ENCODE measurements around the gene RAB27B.
"Not testable (repeated sequence)": the region's sequence is repeated elsewhere in the genome, so short reads cannot be mapped to it uniquely, and the experiment has no call there.

RAB27B gene

DNA sequence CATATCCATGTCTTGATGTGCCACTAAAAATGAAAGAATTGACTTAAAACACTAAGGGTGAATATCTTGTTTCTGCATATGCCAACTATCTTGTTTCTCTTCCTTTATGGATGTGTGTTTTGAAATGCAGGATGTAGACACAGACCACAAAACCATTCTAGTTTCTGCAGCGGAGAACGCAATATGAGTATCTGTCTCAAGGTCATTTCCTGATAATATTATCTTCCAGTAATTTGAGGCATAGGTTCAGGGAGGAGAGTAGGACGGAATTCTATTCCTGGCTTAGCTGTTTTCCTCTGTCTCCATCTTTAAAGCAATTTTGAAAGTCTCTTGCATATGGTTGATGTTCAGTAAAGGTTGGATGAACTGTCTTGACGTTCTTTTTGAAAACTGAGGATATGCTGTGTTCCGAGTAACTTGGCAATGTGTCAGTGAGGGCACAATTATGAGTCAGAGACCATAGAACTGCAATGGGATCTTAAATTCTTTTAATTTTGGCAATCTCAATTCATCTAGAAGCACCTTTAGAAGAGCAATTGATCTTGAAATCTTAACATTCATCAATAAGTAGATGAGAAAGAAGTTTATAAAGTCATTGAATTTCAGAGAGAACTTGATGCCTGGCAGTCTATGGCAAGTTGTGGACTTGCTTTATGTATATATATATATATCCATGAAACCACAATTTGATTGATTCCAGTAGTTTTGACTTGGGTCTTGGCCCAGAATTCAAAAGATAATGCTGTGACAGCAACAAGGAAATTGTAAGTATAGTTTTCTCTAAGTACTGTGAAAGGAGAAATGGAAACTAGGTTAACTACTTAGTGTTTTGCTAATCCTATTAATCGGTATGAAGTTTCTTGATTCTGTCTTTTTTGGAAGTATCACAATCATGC lies 24.8 kb downstream of the RAB27B start:
- TF ChIP-seq, protein P1, sequence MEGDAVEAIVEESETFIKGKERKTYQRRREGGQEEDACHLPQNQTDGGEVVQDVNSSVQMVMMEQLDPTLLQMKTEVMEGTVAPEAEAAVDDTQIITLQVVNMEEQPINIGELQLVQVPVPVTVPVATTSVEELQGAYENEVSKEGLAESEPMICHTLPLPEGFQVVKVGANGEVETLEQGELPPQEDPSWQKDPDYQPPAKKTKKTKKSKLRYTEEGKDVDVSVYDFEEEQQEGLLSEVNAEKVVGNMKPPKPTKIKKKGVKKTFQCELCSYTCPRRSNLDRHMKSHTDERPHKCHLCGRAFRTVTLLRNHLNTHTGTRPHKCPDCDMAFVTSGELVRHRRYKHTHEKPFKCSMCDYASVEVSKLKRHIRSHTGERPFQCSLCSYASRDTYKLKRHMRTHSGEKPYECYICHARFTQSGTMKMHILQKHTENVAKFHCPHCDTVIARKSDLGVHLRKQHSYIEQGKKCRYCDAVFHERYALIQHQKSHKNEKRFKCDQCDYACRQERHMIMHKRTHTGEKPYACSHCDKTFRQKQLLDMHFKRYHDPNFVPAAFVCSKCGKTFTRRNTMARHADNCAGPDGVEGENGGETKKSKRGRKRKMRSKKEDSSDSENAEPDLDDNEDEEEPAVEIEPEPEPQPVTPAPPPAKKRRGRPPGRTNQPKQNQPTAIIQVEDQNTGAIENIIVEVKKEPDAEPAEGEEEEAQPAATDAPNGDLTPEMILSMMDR (conservative IDR thresholded peaks at IDR 0.05; ENCODE audit: low read depth, low read length), result no peak
- H4K20me1 ChIP-seq (ENCODE audit: insufficient read depth), result no peaks in the 10 kb centered on the region
- H3K4me2 ChIP-seq, result no peak overlapping the region
- H3K4me3 ChIP-seq (IDR thresholded peaks at IDR 0.05; ENCODE audit: insufficient read depth, low read depth, low read length), result no peak overlapping the region
- H3K4me1 ChIP-seq (ENCODE audit: low read depth, poor library complexity, severe bottlenecking), result no peaks in the 10 kb centered on the region
- H3K79me2 ChIP-seq (ENCODE audit: insufficient read depth, low read depth), result no peaks in the 10 kb centered on the region
- H3K9ac ChIP-seq, result no peak overlapping the region
- H2AFZ ChIP-seq (ENCODE audit: low read depth), result no peak overlapping the region
- no peaks in the 10 kb centered on the region for H3K27me3 ChIP-seq (ENCODE audit: insufficient read depth, low read depth)
- no peak overlapping the region for H3K27ac ChIP-seq
- H3K36me3 ChIP-seq (ENCODE audit: insufficient read depth), result no peaks in the 10 kb centered on the region

DNA sequence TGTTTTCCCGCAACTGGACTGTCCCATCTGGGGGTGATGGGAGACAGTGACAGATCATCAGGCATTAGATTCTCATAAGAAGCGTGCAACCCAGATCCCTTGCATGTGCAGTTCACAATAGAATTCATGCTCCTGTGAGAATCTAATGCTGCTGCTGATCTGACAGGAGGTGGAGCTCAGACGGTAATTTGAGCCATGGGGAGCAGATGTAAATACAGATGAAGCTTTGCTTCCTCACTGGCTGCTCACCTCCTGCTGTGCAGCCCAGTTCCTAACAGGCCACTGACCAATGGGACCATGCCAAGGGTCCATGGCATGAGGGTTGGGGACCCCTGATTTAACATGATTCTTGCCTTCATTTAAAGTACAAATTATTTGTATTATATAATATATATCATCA lies 26.8 kb downstream of the RAB27B start:
- not testable (repeated sequence) for H3K36me3 ChIP-seq (ENCODE audit: insufficient read depth); H2AFZ ChIP-seq (ENCODE audit: low read depth); H3K4me1 ChIP-seq (ENCODE audit: low read depth, poor library complexity, severe bottlenecking); H3K79me2 ChIP-seq (ENCODE audit: insufficient read depth, low read depth); H3K9ac ChIP-seq; H3K27me3 ChIP-seq (ENCODE audit: insufficient read depth, low read depth); H3K27ac ChIP-seq; H3K4me3 ChIP-seq (IDR thresholded peaks at IDR 0.05; ENCODE audit: insufficient read depth, low read depth, low read length); H3K4me2 ChIP-seq; H4K20me1 ChIP-seq (ENCODE audit: insufficient read depth)

- H3K27ac ChIP-seq, result no peak overlapping the region
- H3K36me3 ChIP-seq (ENCODE audit: insufficient read depth), result no peaks in the 10 kb centered on the region
- no peak overlapping the region for H3K9ac ChIP-seq
- H4K20me1 ChIP-seq (ENCODE audit: insufficient read depth), result no peaks in the 10 kb centered on the region
- no peak overlapping the region for H3K4me2 ChIP-seq
- H3K4me1 ChIP-seq (ENCODE audit: low read depth, poor library complexity, severe bottlenecking), result no peaks in the 10 kb centered on the region
- H3K79me2 ChIP-seq (ENCODE audit: insufficient read depth, low read depth), result no peaks in the 10 kb centered on the region
- H3K27me3 ChIP-seq (ENCODE audit: insufficient read depth, low read depth), result no peaks in the 10 kb centered on the region
- TF ChIP-seq, protein P1 (conservative IDR thresholded peaks at IDR 0.05; ENCODE audit: low read depth, low read length), result no peak
- no peak overlapping the region for H2AFZ ChIP-seq (ENCODE audit: low read depth)
- no peak overlapping the region for H3K4me3 ChIP-seq (IDR thresholded peaks at IDR 0.05; ENCODE audit: insufficient read depth, low read depth, low read length)
Measured at GRCh38 chr18:54856105-54856646, 27.9 kb downstream of the RAB27B start.

- TF ChIP-seq, protein P1 (conservative IDR thresholded peaks at IDR 0.05; ENCODE audit: low read depth, low read length), result no peak
- no peaks in the 10 kb centered on the region for H3K4me1 ChIP-seq (ENCODE audit: low read depth, poor library complexity, severe bottlenecking)
- no peaks in the 10 kb centered on the region for H3K79me2 ChIP-seq (ENCODE audit: insufficient read depth, low read depth)
- no peaks in the 10 kb centered on the region for H3K36me3 ChIP-seq (ENCODE audit: insufficient read depth)
- H3K27me3 ChIP-seq (ENCODE audit: insufficient read depth, low read depth), result no peaks in the 10 kb centered on the region
- H3K9ac ChIP-seq, result no peak overlapping the region
- H2AFZ ChIP-seq (ENCODE audit: low read depth), result no peak overlapping the region
- H3K4me2 ChIP-seq, result no peak overlapping the region
- no peak overlapping the region for H3K27ac ChIP-seq
- no peak overlapping the region for H3K4me3 ChIP-seq (IDR thresholded peaks at IDR 0.05; ENCODE audit: insufficient read depth, low read depth, low read length)
- no peaks in the 10 kb centered on the region for H4K20me1 ChIP-seq (ENCODE audit: insufficient read depth)
Measured at GRCh38 chr18:54857499-54857898, 29.2 kb downstream of the RAB27B start.

Measured in KMS-11 (cell line).